ENCODE data around the gene GPS2. TPM values are rescaled to one million over a fixed set of nuclear protein-coding genes. Genes with fewer than 3 reads are reported as not detected.

GPS2 gene
- total RNA-seq, 1 experiment from 2014 or later, result 62.6 TPM

GRCh38 chr17:7355053-7355452 is 39.9 kb upstream of the GPS2 start, which contains the start of gene TMEM95:
TMEM95 (plus strand) TSS chr17:7355156; CDS start chr17:7355205, 49 bp downstream.
- no peaks in the 10 kb centered on the region; the same call in 1 of the 2 replicates for H3K79me2 ChIP-seq (ENCODE audit: insufficient read depth, low read length)
- no peaks in the 10 kb centered on the region for H3K36me3 Mint-ChIP-seq (ENCODE audit: insufficient read depth in 1 of 3, low read depth in 3 of 3)
- H3K4me2 ChIP-seq (ENCODE audit: insufficient read depth, insufficient read length, low read length), result no peak within 1 kb of the TSS
- H4K8ac ChIP-seq (replicated peaks; ENCODE audit: insufficient read length, low read depth, low read length), result no peak within 1 kb of the TSS
- no peaks in the 10 kb centered on the region for H4K20me1 ChIP-seq (ENCODE audit: control insufficient read depth, insufficient read depth, insufficient read length)
- no peak within 1 kb of the TSS for H2BK20ac ChIP-seq (ENCODE audit: low read depth, low read length, poor library complexity, severe bottlenecking)
- no peak within 1 kb of the TSS for H3K23ac ChIP-seq (ENCODE audit: insufficient read length, low read depth, low read length)
- H3T11ph ChIP-seq (ENCODE audit: low read length), result no peak within 1 kb of the TSS
- H4K5ac ChIP-seq (ENCODE audit: insufficient read length, low read depth, low read length), result no peak within 1 kb of the TSS
- no peak within 1 kb of the TSS for H2BK5ac ChIP-seq (ENCODE audit: insufficient read length, low read length)
- H3K4me3 Mint-ChIP-seq, result peak within 1 kb of the TSS in 1 of 2 experiments; percentile 56; a peak in 2 of 5 replicates
- no peaks in the 10 kb centered on the region for H3K9me3 Mint-ChIP-seq
- H2BK15ac ChIP-seq (ENCODE audit: low read depth, low read length), result no peak within 1 kb of the TSS
- H3K79me1 ChIP-seq (ENCODE audit: insufficient read depth, low read depth, low read length, poor library complexity, severe bottlenecking), result no peaks in the 10 kb centered on the region
- no peak for DNase-seq
- H4K91ac ChIP-seq (ENCODE audit: insufficient read length, low read depth, low read length), result no peak within 1 kb of the TSS
- H3K9me3 ChIP-seq (ENCODE audit: control insufficient read depth, low read depth, low read length), result no peaks in the 10 kb centered on the region
- H3K4ac ChIP-seq (ENCODE audit: low read depth, low read length), result no peak within 1 kb of the TSS
- H3K23me2 ChIP-seq (ENCODE audit: insufficient read length, low read depth, low read length, poor library complexity, severe bottlenecking), result peaks cover 8% of the 10 kb centered on the region
- no peak within 1 kb of the TSS for H2AFZ ChIP-seq (ENCODE audit: low read length)
- no peak within 1 kb of the TSS for H2BK120ac ChIP-seq (ENCODE audit: low read depth, low read length, poor library complexity, severe bottlenecking)
- H2AK5ac ChIP-seq (ENCODE audit: insufficient read length, low read length), result no peak within 1 kb of the TSS
- no peak for TF ChIP-seq CTCF (conservative IDR thresholded peaks at IDR 0.05)
- no peak within 1 kb of the TSS for H3K14ac ChIP-seq (ENCODE audit: insufficient read depth, low read length)
- no peak within 1 kb of the TSS; a peak in 1 of 7 replicates for H3K27ac Mint-ChIP-seq
- WGBS (ENCODE audit: extremely low coverage, insufficient read length, low lambda C conversion rate), result no CpG with 5 or more reads among the region's 10 CpGs
- H3K4me1 Mint-ChIP-seq, result peaks cover 19 to 26% of the 10 kb centered on the region in 2 experiments
- H3K27me3 ChIP-seq (ENCODE audit: insufficient read depth, low read length), result no peaks in the 10 kb centered on the region
- H3K27me3 Mint-ChIP-seq (ENCODE audit: low read depth), result peaks cover 12% of the 10 kb centered on the region
- no peak within 1 kb of the TSS for H3K18ac ChIP-seq (ENCODE audit: insufficient read length, low read depth, low read length)
- no peak within 1 kb of the TSS for H2BK12ac ChIP-seq (ENCODE audit: insufficient read length, low read depth, low read length)
- H3K4me1 ChIP-seq (ENCODE audit: insufficient read depth, low read length), result no peaks in the 10 kb centered on the region
- no peak within 1 kb of the TSS for H3K27ac ChIP-seq (ENCODE audit: insufficient read length, low read depth, low read length)
- no peak within 1 kb of the TSS for H3K56ac ChIP-seq (ENCODE audit: insufficient read length, low read depth, low read length)
- H3K9ac ChIP-seq (ENCODE audit: extremely low read depth, insufficient read length, low read length), result no peak within 1 kb of the TSS

Data from H9 (cell line).